OCI-M2 (cell line): ENCODE measurements around the gene GAGE12G.
"Not testable (repeated sequence)": the region's sequence is repeated elsewhere in the genome, so short reads cannot be mapped to it uniquely, and the experiment has no call there.

Experiments
- DNase-seq: peaks from one replicate; lab custom pipeline; 2025; ENCODE audit not compliant: unreplicated experiment; lab: John Stamatoyannopoulos, UW

GAGE12G gene

GRCh38 chrX:49570100-49570499 lies at the start of gene GAGE12G:
Gene GAGE12G (plus strand): TSS chrX:49570400. CDS start chrX:49571555, 1,155 bp downstream.
- not testable (repeated sequence) for DNase-seq

- DNase-seq, result not testable (repeated sequence)
Observed at GRCh38 chrX:49531877-49532276, 38.3 kb upstream of the GAGE12G start, which contains the start of gene GAGE12C. Gene GAGE12C (plus strand): TSS chrX:49532177. CDS start chrX:49533332, 1,155 bp downstream.

- DNase-seq, result not testable (repeated sequence)
Observed at GRCh38 chrX:49541433-49541832, 28.8 kb upstream of the GAGE12G start, which contains the start of gene GAGE12D. Gene GAGE12D (plus strand): TSS chrX:49541733. CDS start chrX:49542888, 1,155 bp downstream.

GRCh38 chrX:49550989-49551388 lies 19.2 kb upstream of the GAGE12G start, which contains the start of gene GAGE12E:
Gene GAGE12E (plus strand): TSS chrX:49551289. CDS start chrX:49552444, 1,155 bp downstream.
- not testable (repeated sequence) for DNase-seq

GRCh38 chrX:49560542-49560941 lies 9.7 kb upstream of the GAGE12G start, which contains the start of gene GAGE12F:
Gene GAGE12F (plus strand): TSS chrX:49560842. CDS start chrX:49561997, 1,155 bp downstream.
- DNase-seq, result not testable (repeated sequence)

GRCh38 chrX:49568728-49569127 lies 1.5 kb upstream of the GAGE12G start:
- not testable (repeated sequence) for DNase-seq

- not testable (repeated sequence) for DNase-seq
Observed at GRCh38 chrX:49569152-49569551, 1.0 kb upstream of the GAGE12G start.

- not testable (repeated sequence) for DNase-seq
Observed at GRCh38 chrX:49579649-49580048, 9.4 kb downstream of the GAGE12G start, which contains the start of gene GAGE12H. Gene GAGE12H (plus strand): TSS chrX:49579949. CDS start chrX:49581104, 1,155 bp downstream.

- DNase-seq, result not testable (repeated sequence)
Observed at GRCh38 chrX:49589196-49589595, 19.0 kb downstream of the GAGE12G start, which contains the start of gene GAGE2A. Gene GAGE2A (plus strand): TSS chrX:49589496. CDS start chrX:49590651, 1,155 bp downstream.

- not testable (repeated sequence) for DNase-seq
Observed at GRCh38 chrX:49589769-49590478, 19.7 kb downstream of the GAGE12G start.

- DNase-seq, result not testable (repeated sequence)
Observed at GRCh38 chrX:49590488-49590887, 20.3 kb downstream of the GAGE12G start.

- DNase-seq, result not testable (repeated sequence)
Observed at GRCh38 chrX:49598720-49599119, 28.5 kb downstream of the GAGE12G start, which contains the start of gene GAGE1. Gene GAGE1 (plus strand): TSS chrX:49599020. CDS start chrX:49600175, 1,155 bp downstream.

GRCh38 chrX:49610718-49611310 lies 40.6 kb downstream of the GAGE12G start:
- no peak for DNase-seq

- no peak for DNase-seq
Observed at GRCh38 chrX:49618574-49618973, 48.4 kb downstream of the GAGE12G start.
